ENCODE measurements around the gene RAD17.
"Not testable (repeated sequence)": the region's sequence is repeated elsewhere in the genome, so short reads cannot be mapped to it uniquely, and the experiment has no call there.

RAD17 gene

DNA sequence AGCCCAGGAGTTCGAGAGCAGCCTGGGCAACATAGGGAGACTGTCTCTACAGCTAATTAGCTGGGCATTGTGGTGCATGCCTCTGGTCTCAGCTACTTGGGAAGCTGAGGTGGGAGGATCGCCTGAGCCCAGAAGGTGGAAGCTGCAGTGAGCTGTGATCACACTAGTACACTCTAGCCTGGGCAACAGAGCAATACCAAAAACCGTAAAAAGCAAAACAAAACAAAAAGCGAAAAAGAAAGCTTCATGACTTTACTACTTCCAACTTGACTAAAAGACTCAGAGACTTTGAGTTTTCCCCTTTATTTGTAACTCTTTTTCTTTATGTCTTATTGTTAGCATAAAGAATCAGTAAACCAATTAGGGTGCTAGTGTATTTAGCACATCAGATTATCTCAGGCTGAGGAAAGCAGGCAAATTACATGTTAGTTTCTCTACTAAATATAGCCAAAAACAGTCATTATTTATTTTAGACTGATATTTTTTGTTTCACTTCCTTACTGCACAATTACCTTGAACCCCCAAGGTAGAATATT is 5.4 kb downstream of the RAD17 start:
- DNase-seq (ENCODE audit: low read depth in 2 of 2): no peak

- DNase-seq (ENCODE audit: low read depth in 2 of 2): no peak
Measured at GRCh38 chr5:69378376-69378775, 8.8 kb downstream of the RAD17 start.

- DNase-seq (ENCODE audit: low read depth in 2 of 2): no peak
Measured at GRCh38 chr5:69404659-69405330, 35.2 kb downstream of the RAD17 start.

DNA sequence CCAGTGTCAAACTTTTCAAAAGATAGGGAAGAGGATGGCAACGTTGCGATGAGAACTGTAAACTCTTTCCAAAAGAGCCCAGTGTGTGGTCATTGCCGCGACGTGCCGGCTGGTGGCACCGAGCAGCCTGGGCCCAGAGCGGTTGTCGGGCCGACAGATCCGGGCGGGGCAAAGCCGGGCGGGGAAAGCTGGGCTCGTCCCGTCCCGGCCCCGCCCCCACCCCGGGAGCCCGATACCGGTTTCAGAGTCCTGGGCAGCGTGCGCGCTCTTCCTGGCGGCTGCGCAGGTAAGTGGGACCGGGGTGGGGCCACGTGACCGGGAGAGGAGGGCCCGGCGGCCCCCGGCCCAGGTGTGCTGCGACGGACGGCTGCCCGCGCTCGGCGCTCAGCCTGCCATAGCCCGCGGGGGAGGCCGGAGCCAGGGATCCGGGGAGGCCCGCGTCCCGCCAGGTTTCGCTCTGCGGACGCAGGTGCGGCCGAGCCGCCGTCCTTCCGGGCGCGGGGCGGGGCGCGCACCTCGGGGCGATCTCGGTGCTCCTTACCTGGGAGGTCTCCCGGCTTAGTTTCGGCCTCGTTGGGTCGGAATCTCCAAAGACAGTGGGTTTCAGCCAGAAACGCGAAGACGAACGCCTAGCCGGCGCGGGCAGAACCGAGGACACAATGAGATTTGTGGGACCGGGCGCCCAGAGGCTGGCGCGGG is 45.4 kb downstream of the RAD17 start, which contains the start of gene MARVELD2:
TSS of gene MARVELD2 (plus strand) at position 232 of the 699 bp plus-strand sequence. CDS start 4,270 bp downstream, outside the sequence.
- peak in 1 of 2 donors; percentile 9 for DNase-seq (ENCODE audit: low read depth in 2 of 2)

- DNase-seq (ENCODE audit: low read depth in 2 of 2): no peak
Measured at GRCh38 chr5:69415584-69415958, 46.0 kb downstream of the RAD17 start.

DNA sequence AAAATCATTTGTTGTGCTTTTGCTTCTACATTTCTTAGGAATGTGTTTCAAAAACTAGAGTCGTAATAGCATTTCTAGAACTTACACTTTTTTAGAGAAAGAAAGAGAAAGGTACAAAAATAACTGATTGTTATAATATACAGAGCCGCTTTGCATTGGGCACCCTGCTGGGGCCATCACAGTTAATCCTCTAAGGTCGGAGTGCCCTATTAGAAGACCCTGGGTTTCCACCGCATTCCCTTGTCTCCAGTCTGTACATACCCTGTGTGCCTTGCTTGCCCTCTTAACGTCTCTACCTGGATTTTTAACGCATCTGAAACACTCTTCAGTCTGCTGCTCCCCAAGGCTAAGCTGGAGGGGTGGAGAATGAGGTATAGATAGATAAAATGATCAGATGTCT is 46.6 kb downstream of the RAD17 start:
- no peak for DNase-seq (ENCODE audit: low read depth in 2 of 2)

DNA sequence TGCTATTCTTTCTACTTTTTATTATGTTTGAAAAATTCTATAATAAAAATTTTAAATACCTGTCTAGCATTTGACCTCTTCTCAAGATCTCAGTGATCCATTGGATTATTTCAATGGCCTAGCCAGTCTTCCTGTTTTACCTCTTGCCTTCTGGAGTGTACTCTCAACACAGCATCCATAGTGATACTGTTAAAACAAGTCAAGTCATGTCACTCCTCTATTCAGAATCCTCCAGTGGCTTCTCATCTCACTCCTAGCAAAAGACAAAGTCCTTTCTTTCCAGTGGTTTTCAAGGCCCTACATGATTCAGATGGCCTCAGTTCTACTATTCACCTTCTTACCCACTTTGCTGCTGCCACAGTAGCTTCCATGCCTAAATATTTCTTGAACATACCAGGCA is 47.1 kb downstream of the RAD17 start:
- DNase-seq (ENCODE audit: low read depth in 2 of 2): no peak

DNA sequence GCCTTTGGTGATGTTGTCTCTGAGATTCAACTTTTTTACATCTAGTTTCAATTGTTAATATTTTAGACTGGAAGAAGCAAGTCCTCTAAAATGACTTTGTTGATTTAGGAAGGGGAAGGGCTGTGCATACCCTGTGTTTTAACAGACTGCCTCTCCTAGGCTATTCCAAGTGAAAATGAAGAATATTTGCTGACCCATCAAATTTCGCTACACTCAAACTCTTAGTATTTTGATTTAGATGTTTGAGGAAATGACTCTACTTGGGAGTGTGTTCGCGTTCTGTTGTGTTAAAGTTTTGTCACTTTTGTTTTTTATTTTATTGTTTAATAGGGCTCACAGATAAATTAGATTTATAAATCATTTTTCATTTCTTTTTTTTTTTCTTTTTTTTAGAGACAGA is 48.9 kb downstream of the RAD17 start:
- no peak for DNase-seq (ENCODE audit: low read depth in 2 of 2)

GRCh38 chr5:69431424-69432303 is 62.0 kb downstream of the RAD17 start:
- no peak for DNase-seq (ENCODE audit: low read depth in 2 of 2)

- DNase-seq (ENCODE audit: low read depth in 2 of 2): no peak
Measured at GRCh38 chr5:69432412-69433206, 63.0 kb downstream of the RAD17 start.

DNA sequence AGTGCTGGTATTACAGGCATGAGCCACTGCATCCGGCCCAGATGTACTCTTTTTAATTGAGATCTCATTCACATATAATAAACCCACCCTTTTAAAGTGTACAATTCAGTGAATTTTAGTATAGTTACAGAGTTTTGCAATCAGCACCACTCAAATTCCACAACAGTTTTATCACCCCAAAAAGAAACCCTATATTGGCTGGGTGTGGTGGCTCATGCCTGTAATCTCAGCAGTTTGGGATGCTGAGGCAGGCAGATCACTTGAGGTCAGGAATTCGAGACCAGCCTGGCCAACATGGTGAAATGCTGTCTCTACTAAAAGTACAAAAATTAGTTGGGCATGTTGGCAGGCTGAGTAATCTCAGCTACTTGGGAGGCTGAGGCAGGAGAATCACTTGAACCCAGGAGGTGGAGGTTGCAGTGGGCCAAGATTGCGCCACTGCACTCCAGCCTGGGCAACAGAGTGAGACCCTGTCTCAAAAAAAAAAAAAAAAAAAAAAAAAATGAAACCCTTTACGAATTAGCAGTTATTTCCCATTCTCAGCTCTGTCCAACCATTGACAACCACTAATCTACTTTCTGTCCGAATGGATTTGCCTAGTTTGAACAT is 65.8 kb downstream of the RAD17 start:
- not testable (repeated sequence) for DNase-seq (ENCODE audit: low read depth in 2 of 2)

DNA sequence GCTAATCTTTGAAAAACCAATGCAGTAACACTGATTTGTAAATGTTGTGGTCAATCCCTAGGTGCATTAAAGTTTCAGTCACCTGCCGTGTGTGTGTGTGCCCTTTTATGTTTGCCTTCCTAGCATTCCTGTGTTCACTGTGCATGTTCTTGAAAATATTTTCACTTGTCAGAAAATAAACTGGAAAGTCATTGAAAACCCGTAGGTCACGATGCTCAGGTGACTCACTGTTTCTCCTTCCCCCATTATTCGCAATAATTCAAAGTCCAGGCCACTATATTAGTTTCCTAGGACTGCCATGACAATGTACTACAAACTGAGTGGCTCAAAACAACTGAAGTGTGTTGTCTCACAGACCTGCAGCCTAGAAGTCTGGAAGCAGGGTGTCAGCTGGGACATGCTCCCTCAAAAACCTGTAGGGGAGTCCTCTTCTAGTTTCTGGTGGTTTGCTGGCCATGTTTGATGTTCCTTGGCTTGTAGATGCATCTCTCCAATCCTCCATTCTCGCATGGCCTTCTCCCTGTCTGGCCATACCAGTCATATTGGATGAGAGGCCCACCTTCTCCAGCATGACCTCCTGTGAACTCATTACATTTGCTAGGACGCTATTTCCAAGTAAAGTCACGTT is 74.6 kb downstream of the RAD17 start:
- DNase-seq (ENCODE audit: low read depth in 2 of 2): no peak

DNA sequence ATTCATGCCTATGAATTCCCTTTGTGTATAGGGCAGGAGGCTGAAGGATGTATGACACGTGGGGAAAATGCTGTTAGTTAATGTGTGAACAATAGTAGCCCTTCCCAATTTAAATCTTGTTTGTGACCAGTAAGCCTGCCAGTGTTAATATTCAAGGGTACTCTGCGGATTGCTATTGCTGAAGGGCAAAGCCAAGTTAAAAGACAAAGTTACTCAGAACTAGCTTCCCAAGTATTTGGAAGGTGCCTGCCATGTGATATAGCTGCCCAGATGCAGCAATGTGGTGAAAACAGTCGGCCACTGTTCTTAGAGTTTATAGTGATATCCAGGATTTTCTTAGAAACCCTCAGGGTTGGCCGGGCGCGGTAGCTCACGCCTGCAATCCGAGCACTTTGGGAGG is 79.9 kb downstream of the RAD17 start:
- no peak for DNase-seq (ENCODE audit: low read depth in 2 of 2)

DNA sequence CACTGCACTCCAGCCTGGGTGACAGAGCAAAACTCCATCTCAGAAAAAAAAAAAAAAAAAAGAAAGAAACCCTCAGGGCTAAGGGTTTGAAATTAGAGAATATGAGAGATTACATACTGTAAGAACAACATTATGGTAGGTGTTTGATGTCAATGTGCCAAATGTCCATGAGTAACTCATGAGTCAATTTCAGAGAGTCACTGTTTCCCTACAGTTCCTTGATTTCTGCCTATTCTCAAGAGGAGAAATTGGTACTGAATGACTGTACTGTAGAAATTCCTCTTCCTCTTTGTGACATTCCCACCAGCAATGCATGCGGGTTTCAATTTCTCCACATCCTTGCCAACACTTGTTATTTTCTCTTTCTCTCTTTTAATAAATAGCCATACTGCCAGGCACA is 80.5 kb downstream of the RAD17 start:
- no peak for DNase-seq (ENCODE audit: low read depth in 2 of 2)

GRCh38 chr5:69450527-69450926 is 80.9 kb downstream of the RAD17 start:
- DNase-seq (ENCODE audit: low read depth in 2 of 2): not testable (repeated sequence)

DNA sequence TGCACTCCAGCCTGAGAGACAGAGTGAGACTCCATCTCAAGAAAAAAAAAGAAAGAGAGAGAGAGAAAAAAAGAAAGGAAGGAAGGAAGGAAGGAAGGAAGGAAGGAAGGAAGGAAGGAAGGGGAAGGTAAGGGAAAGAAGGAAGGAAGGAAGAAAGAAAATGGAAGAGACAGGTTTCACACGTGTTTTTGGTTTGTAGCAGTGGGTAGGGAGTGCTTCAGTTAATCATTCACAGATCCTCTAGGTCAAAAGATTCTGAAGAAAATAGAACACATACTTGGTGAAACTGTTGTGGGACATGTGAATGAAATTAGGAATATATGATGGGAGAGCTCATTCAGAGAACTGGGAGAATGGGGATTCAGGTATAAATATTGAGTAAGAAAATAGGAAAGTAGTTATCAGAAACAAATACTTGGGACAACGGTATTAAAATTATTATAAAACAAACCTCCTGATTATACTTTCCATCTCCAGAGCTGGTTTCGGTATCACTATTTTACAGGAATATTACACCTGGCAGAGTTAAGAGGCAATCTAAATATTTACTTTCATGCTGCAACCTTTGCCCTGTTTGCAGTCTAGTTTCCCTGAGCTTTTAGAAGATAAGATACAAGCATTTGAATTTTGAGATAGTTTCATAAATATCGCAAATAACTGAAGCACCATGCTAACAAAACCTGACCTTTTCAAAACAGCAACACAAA is 82.5 kb downstream of the RAD17 start:
- DNase-seq (ENCODE audit: low read depth in 2 of 2): no peak

DNA sequence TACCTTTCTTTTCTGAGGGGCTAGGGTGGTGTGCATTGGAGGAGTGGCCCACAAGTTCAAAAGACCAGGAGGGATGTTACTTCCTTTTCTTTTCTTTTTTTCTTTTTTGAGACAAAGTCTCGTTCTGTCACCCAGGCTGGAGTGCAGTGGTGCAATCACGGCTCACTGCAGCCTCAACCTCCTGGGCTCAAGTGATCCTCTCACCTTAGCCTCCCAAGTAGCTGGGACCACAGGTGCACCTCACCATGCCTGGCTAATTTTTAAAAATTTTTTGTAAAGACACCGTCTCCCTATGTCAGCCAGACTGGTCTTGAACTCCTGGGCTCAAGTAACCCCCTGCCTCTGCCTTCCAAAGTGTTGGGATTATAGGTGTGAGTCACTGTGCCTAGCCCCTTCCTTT is 83.9 kb downstream of the RAD17 start:
- DNase-seq (ENCODE audit: low read depth in 2 of 2): not testable (repeated sequence)

DNA sequence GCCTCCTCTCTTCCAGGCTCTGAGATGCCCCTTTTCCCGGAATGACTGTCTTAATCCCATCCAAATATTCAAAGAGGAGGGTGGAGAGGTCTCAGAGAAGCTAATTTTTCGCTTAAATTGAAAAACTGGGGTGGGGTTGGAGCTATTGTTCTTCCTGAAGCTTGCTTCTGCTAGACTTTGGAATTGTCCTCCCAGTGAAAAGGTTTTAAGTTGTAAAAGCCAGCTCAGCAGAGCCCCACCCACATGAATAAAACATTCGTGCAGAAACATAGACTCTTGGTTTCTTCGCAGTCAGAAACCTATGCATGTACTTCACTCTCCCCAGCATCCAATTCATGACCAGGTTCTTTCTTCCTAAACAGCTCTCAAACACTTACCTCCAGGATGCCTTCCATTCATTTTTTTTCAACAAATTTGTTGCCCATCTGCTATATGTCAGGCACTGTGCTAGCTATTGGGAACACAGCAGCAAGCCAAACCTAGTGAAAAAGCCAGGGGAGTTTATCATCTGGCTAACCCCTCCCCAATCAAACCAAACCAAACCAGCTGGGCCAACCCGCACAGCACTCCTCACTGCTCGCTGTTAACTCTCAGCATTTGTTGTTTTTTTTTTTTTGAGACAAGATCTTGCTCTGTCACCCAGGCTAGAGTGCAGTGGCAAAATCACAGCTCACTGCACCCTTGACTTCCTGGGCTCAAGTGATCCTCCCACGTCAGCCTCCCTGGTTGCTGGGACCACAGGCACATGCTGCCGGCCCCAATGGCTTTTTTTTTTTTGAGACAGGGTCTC is 85.0 kb downstream of the RAD17 start:
- DNase-seq (ENCODE audit: low read depth in 2 of 2): no peak

GRCh38 chr5:69455428-69455988 is 85.9 kb downstream of the RAD17 start:
- not testable (repeated sequence) for DNase-seq (ENCODE audit: low read depth in 2 of 2)

Measured in stimulated activated CD8-positive, alpha-beta memory T cell treated with anti-CD3 and anti-CD28 coated beads, Interleukin-2, amount 100 ng/mL, for 1 hour (primary cell).